ENCODE data around the gene FHIP2A.
A peak's percentile ranks its signal among the peaks of the same experiment; 100 is the strongest.
"Not testable (repeated sequence)": the region's sequence is repeated elsewhere in the genome, so short reads cannot be mapped to it uniquely, and the experiment has no call there.

The FHIP2A gene

GRCh38 chr10:114856544-114857287, 35.1 kb downstream of the FHIP2A start:
- DNase-seq (ENCODE audit: low read depth, low spot score) = peak; percentile 79

GRCh38 chr10:114857288-114857565, 35.6 kb downstream of the FHIP2A start:
- not testable (repeated sequence) for DNase-seq (ENCODE audit: low read depth, low spot score)

- DNase-seq (ENCODE audit: low read depth, low spot score) = no peak
Measured at GRCh38 chr10:114857922-114858629, 36.5 kb downstream of the FHIP2A start.

- no peak for DNase-seq (ENCODE audit: low read depth, low spot score)
Measured at GRCh38 chr10:114859222-114859621, 37.6 kb downstream of the FHIP2A start.

GRCh38 chr10:114862456-114862855, 40.9 kb downstream of the FHIP2A start:
- DNase-seq (ENCODE audit: low read depth, low spot score) = no peak

GRCh38 chr10:114867365-114867764, 45.8 kb downstream of the FHIP2A start:
- DNase-seq (ENCODE audit: low read depth, low spot score) = no peak

GRCh38 chr10:114868870-114869519, 47.4 kb downstream of the FHIP2A start:
- no peak for DNase-seq (ENCODE audit: low read depth, low spot score)

- DNase-seq (ENCODE audit: low read depth, low spot score) = peak; percentile 70
Measured at GRCh38 chr10:114869520-114869892, 47.9 kb downstream of the FHIP2A start.

- no peak for DNase-seq (ENCODE audit: low read depth, low spot score)
Measured at GRCh38 chr10:114870486-114870885, 48.9 kb downstream of the FHIP2A start.

- DNase-seq (ENCODE audit: low read depth, low spot score) = no peak
Measured at GRCh38 chr10:114871379-114871778, 49.8 kb downstream of the FHIP2A start.
